ENCODE results near the gene PTPRN. TPM values are rescaled to one million over a fixed set of nuclear protein-coding genes. Genes with fewer than 3 reads are reported as not detected.
"Not testable (repeated sequence)": the region's sequence is repeated elsewhere in the genome, so short reads cannot be mapped to it uniquely, and the experiment has no call there.

PTPRN gene
- 0.27 TPM for polyA plus RNA-seq (ENCODE audit: insufficient read length)
- long read RNA-seq, donor 1: 0 reads
- long read RNA-seq, donor 2: 0 reads
- long read RNA-seq, donor 3: 0 reads
- long read RNA-seq, donor 4: 0 reads
- long read RNA-seq, donor 5: 0 reads
- long read RNA-seq, donor 6: 0 reads
- long read RNA-seq, donor 7: 0 reads
- long read RNA-seq, donor 8, partial matches to known transcripts: 0 of 1 reads
- long read RNA-seq, donor 8, other reads (novel, unspliced or antisense): 0 of 1 reads

GRCh38 chr2:219309278-219309677, at the start of gene PTPRN:
TSS of gene PTPRN (minus strand) at chr2:219309401. CDS start at chr2:219309332, 69 bp downstream.
- DNase-seq: no peak

- no peak for DNase-seq
These were observed 49.2 kb upstream of the PTPRN start for GRCh38 chr2:219358170-219359075.

DNA sequence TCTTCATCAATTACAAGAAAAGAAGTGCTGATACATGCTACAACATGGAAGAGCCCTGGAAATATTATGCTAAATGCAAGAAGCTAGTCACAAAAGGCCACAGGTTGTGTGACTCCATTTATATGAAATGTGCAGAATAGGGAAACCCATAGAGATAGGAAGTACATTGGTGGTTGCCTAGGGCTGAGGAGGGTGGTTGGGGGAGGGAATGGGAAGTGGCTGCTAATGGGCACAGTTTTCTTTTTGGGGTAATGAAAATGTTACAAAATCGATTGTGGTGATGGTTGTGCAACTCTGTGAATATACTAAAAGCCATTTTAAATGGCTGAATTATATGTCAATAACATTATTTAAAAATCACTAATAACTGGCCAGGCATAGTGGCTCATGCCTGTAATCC, 47.6 kb upstream of the PTPRN start:
- DNase-seq: no peak

GRCh38 chr2:219354582-219354981, 45.4 kb upstream of the PTPRN start:
- DNase-seq: no peak

GRCh38 chr2:219353129-219353528, 43.9 kb upstream of the PTPRN start:
- no peak for DNase-seq

DNA sequence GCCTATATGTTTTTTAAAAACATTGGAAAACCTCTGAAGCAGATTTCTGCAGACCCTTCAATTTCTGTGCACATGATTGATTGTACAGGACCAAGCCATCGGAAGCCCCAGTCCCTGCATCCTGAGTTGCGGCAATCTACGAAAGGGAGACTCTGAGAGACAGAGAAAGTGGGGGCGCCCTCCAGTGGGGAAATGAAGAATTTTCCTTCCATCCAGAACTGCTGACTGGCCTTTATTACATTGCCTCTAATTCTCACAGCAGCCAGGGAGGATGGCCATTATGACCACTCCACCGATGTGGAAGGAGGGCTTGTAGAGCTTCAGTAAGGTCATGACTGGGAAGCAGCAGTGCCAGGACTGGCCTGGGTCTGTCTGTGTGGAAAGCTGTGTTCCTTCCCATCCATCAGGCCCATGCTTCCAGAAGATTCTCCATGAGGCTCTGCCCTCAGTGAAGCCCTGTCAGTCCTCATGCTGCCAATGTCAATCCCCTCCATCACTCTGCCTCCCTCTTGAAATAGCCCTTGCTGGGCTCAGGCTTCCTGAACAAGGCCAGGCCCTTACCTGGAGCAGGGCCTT, 43.3 kb upstream of the PTPRN start:
- peak; percentile 36 for DNase-seq

DNA sequence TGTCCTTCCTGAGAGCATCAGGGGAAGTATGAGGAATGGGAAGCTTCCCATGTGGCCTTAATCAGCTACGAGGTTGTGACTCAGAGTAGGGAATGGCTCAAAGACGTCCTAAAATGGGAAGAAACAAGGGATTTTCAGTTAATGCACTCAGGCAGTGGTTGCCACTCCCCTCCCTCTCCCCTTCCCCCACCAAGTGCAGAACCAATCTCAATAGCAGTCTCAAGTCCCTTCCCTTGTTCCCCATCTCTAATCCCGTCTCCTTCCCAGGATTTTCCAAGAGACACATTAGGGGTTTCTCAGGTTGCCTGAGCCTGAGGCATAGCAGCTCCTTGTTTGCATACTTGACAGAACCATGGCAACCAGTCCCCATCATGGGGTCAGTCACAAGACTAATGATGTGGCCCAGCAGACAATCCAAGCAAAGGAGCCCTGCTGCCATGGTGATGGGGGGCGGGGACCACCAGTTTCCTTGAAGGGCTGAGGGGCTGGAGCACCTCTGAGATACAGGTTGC, 41.6 kb upstream of the PTPRN start:
- DNase-seq: no peak

DNA sequence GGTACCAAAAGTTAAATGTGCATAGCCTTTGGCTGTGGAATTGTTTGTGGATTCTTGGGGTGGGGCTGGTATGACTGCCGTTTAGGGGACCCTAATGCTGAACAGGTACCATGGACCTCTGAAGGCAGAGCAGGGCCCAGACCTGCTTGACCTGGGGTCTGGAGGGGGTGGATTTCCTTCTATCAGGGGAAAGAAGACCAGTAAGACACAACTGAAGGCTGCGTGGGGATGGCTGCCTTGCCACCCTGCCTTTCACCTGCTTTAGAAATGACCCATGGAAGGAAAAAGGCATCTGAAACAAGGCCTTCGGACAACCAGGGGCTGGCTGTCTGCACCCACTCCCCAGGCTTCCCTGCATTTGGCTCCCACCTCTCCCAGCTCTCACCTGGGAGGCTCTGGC, 41.0 kb upstream of the PTPRN start:
- DNase-seq: no peak

DNA sequence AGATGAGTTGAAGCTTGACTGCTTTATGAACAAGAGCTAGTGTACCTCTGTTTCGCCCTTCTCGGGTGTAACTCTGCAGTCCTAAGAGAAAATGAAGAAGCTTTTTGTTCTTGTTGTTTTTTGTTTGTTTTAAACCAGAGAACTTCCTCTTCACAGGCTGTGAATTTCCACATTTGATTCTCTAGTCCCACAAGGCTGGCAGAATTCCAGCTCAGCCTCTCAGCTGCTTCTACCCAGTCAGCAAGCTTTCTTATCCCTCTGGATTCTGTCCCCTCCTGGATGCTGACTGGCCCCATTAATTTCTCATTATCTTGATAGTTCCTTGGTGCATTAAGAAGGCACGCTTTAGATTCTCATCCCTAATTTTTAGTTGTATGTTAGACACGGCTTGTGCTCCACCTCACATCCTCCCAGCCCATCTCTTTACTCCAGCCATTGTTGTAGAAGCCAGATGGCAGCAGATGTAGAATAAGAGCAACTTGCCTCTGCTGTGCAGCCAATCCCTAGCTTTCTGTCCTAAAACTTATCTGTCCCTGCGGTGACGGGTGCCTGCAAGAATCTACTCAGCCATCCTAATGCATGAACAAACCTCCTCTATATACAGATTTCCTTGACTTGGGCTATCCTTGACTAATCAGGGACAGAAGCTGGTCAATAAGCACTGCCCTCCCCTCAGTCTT, 35.7 kb upstream of the PTPRN start:
- DNase-seq: peak; percentile 24

- no peak for DNase-seq
These were observed 26.2 kb upstream of the PTPRN start for GRCh38 chr2:219335373-219335786.

DNA sequence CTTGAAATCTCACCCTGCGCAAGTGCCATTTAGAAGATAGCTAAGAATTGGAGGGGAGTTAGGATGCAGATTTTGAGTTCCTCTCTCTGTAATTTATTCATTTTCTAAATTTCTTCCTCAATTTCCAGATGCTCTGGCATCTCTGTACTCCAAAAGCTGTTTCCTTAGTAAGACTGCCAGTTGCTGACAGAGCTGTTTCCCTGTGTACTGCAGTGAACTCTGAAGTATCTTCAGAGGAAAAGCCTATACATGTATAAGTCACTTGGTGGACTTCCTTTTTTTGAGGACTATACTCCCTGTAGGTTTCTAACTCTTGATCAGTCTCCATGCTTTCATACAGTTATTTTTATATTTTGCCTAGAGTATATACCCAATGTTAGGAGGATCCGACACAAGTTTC, 24.9 kb upstream of the PTPRN start:
- no peak for DNase-seq

- DNase-seq: no peak
These were observed 23.3 kb upstream of the PTPRN start, which contains the start of gene RESP18 for GRCh38 chr2:219332542-219332941. TSS of gene RESP18 (minus strand) at chr2:219332744.

DNA sequence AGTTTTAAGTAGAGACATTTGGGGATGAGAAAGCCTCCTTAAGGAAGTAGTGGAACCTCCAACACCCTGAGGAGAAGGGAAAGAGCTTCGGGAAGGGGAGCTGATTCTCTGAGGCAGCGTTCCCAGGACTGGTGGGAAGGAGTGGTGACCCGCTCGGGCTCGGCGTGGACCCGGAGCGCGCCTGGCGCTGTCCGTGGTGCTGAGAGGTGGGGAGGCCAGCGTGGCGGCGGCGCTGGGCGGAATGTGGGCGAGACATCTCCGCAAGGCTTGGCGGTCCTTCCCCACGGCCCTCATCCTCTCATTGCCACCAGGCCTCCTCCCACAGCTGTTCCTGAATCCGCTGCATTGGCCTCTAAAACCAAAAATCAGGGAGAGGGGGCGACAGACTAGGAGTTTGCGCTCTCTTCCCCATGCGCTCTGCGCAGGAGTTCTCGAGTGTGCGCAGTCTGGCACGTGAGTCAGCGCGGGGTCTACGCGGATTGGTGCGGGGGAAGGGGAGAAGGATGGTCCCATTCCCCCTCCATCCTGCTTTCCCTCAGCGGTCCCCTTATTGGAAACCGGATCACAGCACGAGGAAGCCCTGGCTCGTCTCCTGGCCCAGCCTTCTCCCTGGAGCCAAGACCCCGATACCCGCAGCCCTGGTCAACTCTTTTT, 22.5 kb upstream of the PTPRN start:
- peak; percentile 62 for DNase-seq

- no peak for DNase-seq
These were observed 18.5 kb upstream of the PTPRN start for GRCh38 chr2:219327719-219328118.

GRCh38 chr2:219325657-219326315, 16.6 kb upstream of the PTPRN start:
- DNase-seq: no peak

- no peak for DNase-seq
These were observed 15.9 kb upstream of the PTPRN start for GRCh38 chr2:219325136-219325535.

DNA sequence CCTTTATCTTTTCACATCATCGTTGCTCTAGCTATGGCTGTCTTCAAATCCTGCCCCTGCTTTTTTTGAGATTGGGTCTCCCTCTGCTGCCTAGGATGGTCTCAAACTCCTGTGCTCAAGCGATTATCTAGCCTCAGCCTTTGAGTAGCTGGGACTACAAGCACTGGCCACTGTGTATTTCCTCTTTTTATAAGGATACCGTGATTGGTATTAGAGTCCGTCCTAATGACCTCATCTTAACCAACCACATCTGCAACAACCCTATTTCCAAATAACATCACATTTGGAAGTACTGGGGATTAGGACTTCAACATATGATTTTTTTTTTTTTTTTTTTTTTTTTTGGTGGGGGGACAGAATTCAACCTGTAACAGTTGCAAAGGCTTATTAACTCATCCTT, 14.2 kb upstream of the PTPRN start:
- no peak for DNase-seq

DNA sequence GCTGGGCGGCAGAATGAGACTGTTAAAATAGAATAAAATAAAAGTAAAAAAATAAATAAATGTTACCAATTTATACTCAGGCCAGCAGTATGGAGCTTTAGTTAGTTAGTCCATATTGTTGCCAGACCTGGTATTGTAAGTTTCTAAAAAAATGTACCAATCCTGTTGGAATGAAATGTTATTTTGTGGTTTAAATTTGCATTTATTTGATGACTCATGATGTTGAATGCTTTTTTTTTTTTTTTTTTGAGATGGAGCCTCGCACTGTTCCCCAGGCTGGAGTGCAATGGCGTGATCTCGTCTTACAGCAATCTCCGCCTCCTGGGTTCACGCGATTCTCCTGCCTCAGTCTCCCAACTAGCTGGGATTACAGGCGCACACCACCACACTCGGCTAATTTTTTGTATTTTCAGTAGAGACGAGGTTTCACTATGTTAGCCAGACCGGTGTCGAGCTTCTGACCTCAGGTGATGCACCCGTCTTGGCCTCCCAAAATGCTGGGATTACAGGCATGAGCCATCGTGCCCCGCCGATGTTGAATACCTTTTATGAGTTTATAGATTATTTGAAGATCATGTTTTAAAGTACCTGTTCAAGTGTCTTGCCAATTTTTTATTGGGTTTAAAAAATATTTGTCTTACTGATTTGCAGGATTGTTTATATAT, 5.7 kb upstream of the PTPRN start:
- no peak for DNase-seq

DNA sequence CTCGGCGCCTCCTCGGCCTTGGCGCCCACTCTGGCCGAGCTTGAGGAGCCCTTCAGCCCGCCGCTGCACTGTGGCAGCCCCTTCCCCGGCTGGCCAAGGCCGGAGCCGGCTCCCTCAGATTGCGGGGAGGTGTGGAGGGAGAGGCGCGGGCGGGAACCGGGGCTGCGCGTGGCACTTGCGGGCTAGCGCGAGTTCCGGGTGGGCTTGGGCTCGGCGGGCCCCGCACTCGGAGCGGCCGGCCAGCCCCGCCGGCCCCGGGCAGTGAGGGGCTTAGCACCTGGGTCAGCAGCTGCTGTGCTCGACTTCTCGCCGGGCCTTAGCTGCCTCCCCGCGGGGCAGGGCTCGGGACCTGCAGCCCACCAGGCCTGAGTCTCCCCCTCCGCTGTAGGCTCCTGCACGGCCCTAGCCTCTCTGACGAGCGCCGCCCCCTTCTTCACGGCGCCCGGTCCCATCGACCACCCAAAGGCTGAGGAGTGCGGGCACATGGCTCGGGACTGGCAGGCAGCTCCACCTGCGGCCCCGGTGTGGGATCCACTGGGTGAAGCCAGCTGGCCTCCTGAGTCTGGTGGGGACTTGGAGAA, 3.6 kb upstream of the PTPRN start:
- DNase-seq: not testable (repeated sequence)
